DND-41 (cell line): ENCODE results near the gene UIMC1.
"Not testable (repeated sequence)": the region's sequence is repeated elsewhere in the genome, so short reads cannot be mapped to it uniquely, and the experiment has no call there.

ENCODE experiments used
- ATAC-seq: fragments of 200-7000 bp; cut with Tn5 transposase; 3 replicates; pipeline ENCODE4 v1.9.1; 2021; ENCODE audit warnings: low read depth; ENCODE audit not compliant: insufficient read depth
- DNase-seq: peaks from one replicate; pipeline ENCODE4 v3.0.0-alpha.2; 2020
- H2AFZ ChIP-seq: 2 replicates; pipeline ENCODE4 v1.6.0; 2012; ENCODE audit warnings: low read depth, low read length
- H3K27ac ChIP-seq: 2 replicates; pipeline ENCODE4 v1.5.1; 2012; ENCODE audit warnings: low read length, inconsistent platforms
- H3K27me3 ChIP-seq: fragments of 200-600 bp; sonication (generic); 2 replicates; pipeline ENCODE4 v1.6.0; 2012; ENCODE audit warnings: low read length, mild to moderate bottlenecking, inconsistent platforms; ENCODE audit not compliant: insufficient read depth, poor library complexity
- H3K36me3 ChIP-seq: 2 replicates; pipeline ENCODE4 v1.5.1; 2012; ENCODE audit warnings: low read length, inconsistent platforms; ENCODE audit not compliant: insufficient read depth
- H3K4me1 ChIP-seq: 2 replicates; pipeline ENCODE4 v1.5.1; 2012; ENCODE audit warnings: mild to moderate bottlenecking, low read length; ENCODE audit not compliant: insufficient read depth
- H3K4me2 ChIP-seq: 2 replicates; pipeline ENCODE4 v1.6.0; 2012; ENCODE audit warnings: mild to moderate bottlenecking, moderate library complexity, low read length, inconsistent platforms; ENCODE audit not compliant: insufficient read depth
- H3K4me3 ChIP-seq, 2 experiments: fragments of 200-600 bp in 1 of 2; shearing (Covaris generic) in 1 of 2; 2 replicates each; pipeline ENCODE4 v1.5.1; 2012 to 2016; ENCODE audit warnings: inconsistent platforms in 2 of 2, low read length in 2 of 2, mild to moderate bottlenecking in 2 of 2, low read depth in 1 of 2, moderate library complexity in 1 of 2
- H3K79me2 ChIP-seq: 2 replicates; pipeline ENCODE4 v1.6.0; 2012; ENCODE audit warnings: low read length, inconsistent platforms; ENCODE audit not compliant: insufficient read depth
- H3K9ac ChIP-seq: 2 replicates; pipeline ENCODE4 v1.6.0; 2012; ENCODE audit warnings: low read depth, mild to moderate bottlenecking, inconsistent platforms, low read length, moderate library complexity
- H3K9me3 ChIP-seq: 2 replicates; pipeline ENCODE4 v1.5.1; 2012; ENCODE audit warnings: low read length, moderate library complexity, mild to moderate bottlenecking, inconsistent platforms; ENCODE audit not compliant: insufficient read depth, severe bottlenecking
- H4K20me1 ChIP-seq: 2 replicates; pipeline ENCODE4 v1.6.0; 2012; ENCODE audit warnings: low read length; ENCODE audit not compliant: insufficient read depth
- EZH2 ChIP-seq: IDR thresholded peaks from 3 replicates; pipeline ENCODE4 v1.6.1; 2012; ENCODE audit warnings: borderline replicate concordance, low read depth, mild to moderate bottlenecking, moderate library complexity, low read length, inconsistent platforms; ENCODE audit not compliant: severe bottlenecking
- TF ChIP-seq, protein P1 (sequence below): IDR thresholded peaks from 2 replicates; pipeline ENCODE4 v1.5.1; 2012; ENCODE audit warnings: borderline replicate concordance, low read length, moderate library complexity, mild to moderate bottlenecking; ENCODE audit not compliant: poor library complexity, severe bottlenecking; ENCODE audit errors: extremely low read depth

The UIMC1 gene

DNA sequence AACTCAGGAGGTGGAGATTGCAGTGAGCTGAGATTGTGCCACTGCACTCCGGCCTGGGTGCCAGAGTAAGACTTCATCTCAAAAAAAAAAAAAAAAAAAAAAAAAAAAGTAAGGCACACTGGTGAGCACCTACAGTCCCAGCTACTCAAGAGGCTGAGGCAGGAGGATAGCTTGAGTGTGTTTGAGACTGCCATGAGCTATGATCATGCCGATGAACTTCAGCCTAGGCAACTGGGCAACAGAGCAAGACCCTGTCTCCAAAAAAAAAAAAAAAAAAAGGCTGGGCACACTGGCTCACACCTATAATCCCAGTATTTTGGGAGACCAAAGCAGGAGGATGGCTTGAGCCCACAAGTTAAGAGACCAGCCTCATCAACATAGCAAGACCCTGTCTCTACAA is 20.3 kb downstream of the UIMC1 start:
- peaks cover 88% of the 10 kb centered on the region for H3K79me2 ChIP-seq
- no peak for DNase-seq
- TF ChIP-seq EZH2: no peak
- TF ChIP-seq, protein P1, sequence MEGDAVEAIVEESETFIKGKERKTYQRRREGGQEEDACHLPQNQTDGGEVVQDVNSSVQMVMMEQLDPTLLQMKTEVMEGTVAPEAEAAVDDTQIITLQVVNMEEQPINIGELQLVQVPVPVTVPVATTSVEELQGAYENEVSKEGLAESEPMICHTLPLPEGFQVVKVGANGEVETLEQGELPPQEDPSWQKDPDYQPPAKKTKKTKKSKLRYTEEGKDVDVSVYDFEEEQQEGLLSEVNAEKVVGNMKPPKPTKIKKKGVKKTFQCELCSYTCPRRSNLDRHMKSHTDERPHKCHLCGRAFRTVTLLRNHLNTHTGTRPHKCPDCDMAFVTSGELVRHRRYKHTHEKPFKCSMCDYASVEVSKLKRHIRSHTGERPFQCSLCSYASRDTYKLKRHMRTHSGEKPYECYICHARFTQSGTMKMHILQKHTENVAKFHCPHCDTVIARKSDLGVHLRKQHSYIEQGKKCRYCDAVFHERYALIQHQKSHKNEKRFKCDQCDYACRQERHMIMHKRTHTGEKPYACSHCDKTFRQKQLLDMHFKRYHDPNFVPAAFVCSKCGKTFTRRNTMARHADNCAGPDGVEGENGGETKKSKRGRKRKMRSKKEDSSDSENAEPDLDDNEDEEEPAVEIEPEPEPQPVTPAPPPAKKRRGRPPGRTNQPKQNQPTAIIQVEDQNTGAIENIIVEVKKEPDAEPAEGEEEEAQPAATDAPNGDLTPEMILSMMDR: no peak
- H3K36me3 ChIP-seq: peaks cover 30% of the 10 kb centered on the region
- H3K9ac ChIP-seq: no peak overlapping the region
- H3K4me1 ChIP-seq: peaks cover 14% of the 10 kb centered on the region
- ATAC-seq: no peak
- no peak overlapping the region for H3K27ac ChIP-seq
- H3K9me3 ChIP-seq: no peaks in the 10 kb centered on the region
- no peak overlapping the region for H3K4me3 ChIP-seq
- H3K4me2 ChIP-seq: no peak overlapping the region
- H2AFZ ChIP-seq: no peak overlapping the region
- peaks cover 21% of the 10 kb centered on the region; the same call in 1 of the 2 replicates for H4K20me1 ChIP-seq
- no peaks in the 10 kb centered on the region for H3K27me3 ChIP-seq

DNA sequence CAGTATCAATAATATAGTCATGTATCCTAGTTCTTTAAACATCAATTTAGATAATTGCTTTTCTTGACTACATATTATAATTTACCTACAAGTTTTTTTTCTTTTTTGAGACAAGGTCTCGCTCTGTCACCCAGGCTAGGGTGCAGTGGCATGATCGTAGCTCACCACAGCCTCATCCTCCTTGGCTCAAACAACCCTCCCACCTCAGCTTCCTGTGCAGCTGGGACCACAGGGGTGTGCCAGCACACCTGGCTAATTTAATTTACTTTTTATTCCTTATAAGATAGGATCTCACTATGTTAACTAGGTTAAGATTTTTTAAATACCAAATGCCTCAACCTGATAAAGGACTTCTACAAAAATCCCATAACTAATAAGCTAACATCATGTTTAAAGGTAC is 21.1 kb downstream of the UIMC1 start:
- TF ChIP-seq, protein P1: no peak
- no peak for TF ChIP-seq EZH2
- Histone ChIP-seq H3K4me3 (no peak overlapping the region), H2AFZ (no peak overlapping the region), H4K20me1 (peaks cover 19% of the 10 kb centered on the region; the same call in 1 of the 2 replicates), H3K4me1 (peaks cover 14% of the 10 kb centered on the region), H3K36me3 (peaks cover 37% of the 10 kb centered on the region), H3K9ac (no peak overlapping the region), H3K27ac (no peak overlapping the region), H3K27me3 (no peaks in the 10 kb centered on the region), H3K79me2 (peaks cover 88% of the 10 kb centered on the region), H3K4me2 (no peak overlapping the region), H3K9me3 (no peaks in the 10 kb centered on the region)
- DNase-seq (peak; percentile 65), ATAC-seq (peak; percentile 96)

GRCh38 chr5:176984176-176984575 is 22.4 kb downstream of the UIMC1 start:
- not testable (repeated sequence) for H3K27ac ChIP-seq, H3K4me3 ChIP-seq, H3K9ac ChIP-seq, H3K27me3 ChIP-seq, H3K9me3 ChIP-seq, ATAC-seq, H2AFZ ChIP-seq, H3K4me2 ChIP-seq, DNase-seq
- peaks cover 81% of the 10 kb centered on the region for H3K79me2 ChIP-seq
- peaks cover 49% of the 10 kb centered on the region for H3K36me3 ChIP-seq
- H3K4me1 ChIP-seq: peaks cover 14% of the 10 kb centered on the region
- peaks cover 13% of the 10 kb centered on the region; the same call in 1 of the 2 replicates for H4K20me1 ChIP-seq

- peaks cover 14% of the 10 kb centered on the region for H3K4me1 ChIP-seq
- peaks cover 13% of the 10 kb centered on the region; the same call in 1 of the 2 replicates for H4K20me1 ChIP-seq
- H3K27me3 ChIP-seq, H3K9ac ChIP-seq, H3K4me2 ChIP-seq, H3K27ac ChIP-seq, ATAC-seq, H3K4me3 ChIP-seq, H2AFZ ChIP-seq, H3K9me3 ChIP-seq: not testable (repeated sequence)
- H3K36me3 ChIP-seq: peaks cover 55% of the 10 kb centered on the region
- H3K79me2 ChIP-seq: peaks cover 78% of the 10 kb centered on the region
- peak; percentile 25 for DNase-seq
Observed at GRCh38 chr5:176983593-176983992, 23.0 kb downstream of the UIMC1 start.

GRCh38 chr5:176983112-176983511 is 23.5 kb downstream of the UIMC1 start:
- Histone ChIP-seq H3K4me1 (peaks cover 14% of the 10 kb centered on the region), H3K79me2 (peaks cover 76% of the 10 kb centered on the region), H3K36me3 (peaks cover 58% of the 10 kb centered on the region), H4K20me1 (peaks cover 11% of the 10 kb centered on the region; the same call in 1 of the 2 replicates)
- H3K27me3 ChIP-seq, H3K27ac ChIP-seq, DNase-seq, H2AFZ ChIP-seq, ATAC-seq, H3K9me3 ChIP-seq, H3K4me2 ChIP-seq, H3K4me3 ChIP-seq, H3K9ac ChIP-seq: not testable (repeated sequence)
